AG20443 (cell line): ENCODE data around the gene TRABD.

Experiments
- DNase-seq: peaks from one replicate; pipeline ENCODE4 v3.0.0; 2012; ENCODE audit warnings: low spot score, mixed read lengths

The TRABD gene

GRCh38 chr22:50219800-50220602 is 34.3 kb downstream of the TRABD start:
- DNase-seq: no peak

GRCh38 chr22:50220603-50221409 is 35.1 kb downstream of the TRABD start:
- DNase-seq: no peak

GRCh38 chr22:50221410-50222300 is 35.9 kb downstream of the TRABD start:
- DNase-seq: no peak

DNA sequence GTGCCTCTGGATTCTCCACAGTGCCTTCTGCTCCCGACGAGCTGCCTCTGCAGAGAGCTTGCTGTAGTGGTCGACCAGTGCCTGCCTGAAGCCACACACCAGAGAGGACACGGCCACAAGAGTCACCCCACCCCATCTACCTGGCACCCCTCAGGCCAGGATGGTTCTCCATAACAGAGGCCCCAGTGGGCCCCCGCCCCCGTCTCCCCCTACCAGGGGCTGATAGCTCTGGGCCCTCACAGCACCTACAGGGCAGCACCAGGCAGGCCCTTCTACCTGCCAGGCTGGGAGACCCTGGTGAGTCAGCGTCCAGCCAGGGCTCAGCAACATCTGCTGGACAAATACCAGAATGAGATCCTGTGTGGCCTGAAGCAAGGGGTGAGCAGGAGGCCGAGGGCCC is 36.8 kb downstream of the TRABD start:
- DNase-seq: no peak

GRCh38 chr22:50224071-50224470 is 38.4 kb downstream of the TRABD start:
- no peak for DNase-seq

GRCh38 chr22:50225200-50225969 is 39.7 kb downstream of the TRABD start:
- DNase-seq: no peak

DNA sequence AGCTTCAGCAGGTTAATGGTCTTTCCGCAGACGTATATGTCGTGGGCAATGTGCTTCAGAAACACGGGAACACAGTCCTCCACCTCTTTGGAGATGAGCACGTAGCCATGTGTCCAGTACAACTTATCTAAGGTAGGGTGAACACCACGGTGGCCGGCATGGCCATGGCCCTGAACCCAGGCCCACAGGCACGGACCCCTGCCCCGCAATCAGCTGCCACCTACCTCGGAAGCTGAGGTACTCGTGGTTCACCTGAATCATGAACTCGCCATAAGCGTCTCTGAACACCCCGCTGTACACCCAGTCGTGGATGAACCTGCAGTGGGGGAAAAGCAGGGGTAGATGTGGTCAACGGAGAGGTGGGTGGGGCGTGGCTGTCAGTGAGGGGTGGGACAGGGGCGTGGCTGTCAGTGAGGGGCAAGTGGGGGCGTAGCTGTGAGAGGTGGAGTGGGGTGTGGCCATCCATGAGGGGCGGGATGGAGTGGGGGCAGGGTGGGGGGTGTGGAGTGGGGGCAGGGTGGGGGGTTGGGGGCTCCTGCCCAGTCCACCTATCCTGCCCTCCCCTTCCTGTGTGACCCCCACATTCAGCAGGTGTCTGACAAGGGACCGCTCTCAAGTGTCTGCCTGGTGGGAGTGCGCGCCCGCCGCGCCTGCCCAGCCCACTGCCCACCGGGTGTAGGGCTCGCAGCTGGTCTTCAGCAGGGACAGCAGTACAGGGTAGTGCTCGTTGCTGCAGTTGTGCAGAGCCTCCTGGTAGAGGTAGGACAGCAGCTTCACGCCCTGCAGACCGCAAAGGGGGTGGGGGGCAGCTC is 40.6 kb downstream of the TRABD start:
- no peak for DNase-seq

- DNase-seq: no peak
Measured at GRCh38 chr22:50226875-50227165, 41.1 kb downstream of the TRABD start.

DNA sequence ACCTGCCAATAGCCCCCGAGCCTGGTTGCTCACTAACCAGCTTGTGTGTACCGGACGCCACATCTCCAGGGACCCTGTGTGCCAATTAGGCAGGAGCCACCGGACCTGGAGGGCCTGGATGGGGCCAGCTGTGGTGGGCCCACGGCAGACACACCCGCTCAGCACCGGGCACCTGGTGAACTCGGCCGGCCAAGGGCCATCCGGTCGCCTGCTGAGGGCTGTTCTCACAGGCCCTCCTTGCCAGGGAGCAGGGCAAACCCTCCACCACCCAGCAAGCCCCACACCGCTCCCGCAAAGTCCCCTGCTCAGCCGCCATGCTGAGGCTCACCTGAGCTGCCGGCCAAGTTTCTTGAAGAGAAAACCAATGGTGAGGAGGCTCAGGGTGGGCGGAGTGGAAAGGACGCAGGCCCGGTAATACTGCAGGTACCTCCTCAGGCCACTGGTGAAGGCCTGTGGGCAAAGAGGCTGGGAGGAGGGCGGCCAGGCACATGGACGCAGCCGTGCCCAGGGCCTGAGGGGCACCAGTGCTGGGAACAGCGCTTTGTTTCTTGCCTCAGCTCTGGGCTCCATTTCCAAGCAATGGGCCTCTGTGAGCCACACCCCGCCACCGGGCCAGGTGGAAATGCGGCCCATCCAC is 42.0 kb downstream of the TRABD start:
- no peak for DNase-seq

DNA sequence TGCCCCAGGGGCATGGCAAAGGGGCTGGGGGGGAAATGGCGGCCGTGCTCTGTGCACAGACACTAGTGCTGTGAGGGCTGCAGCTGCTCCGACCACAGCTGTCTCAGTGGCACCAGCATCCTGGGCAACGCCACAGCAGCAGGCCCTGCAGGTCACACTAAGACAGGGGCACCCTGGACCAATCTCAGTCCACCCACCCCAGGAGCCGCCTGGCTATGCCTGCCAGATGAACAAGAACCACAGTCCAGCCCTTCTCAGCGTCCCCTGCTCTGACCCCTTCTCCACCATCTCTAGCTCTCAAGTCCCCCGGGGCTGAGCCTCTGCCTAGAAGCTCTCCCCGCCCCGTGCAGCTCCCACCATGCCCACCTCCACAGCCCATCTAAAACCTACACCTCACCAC is 42.7 kb downstream of the TRABD start:
- DNase-seq: no peak

GRCh38 chr22:50229370-50229769 is 43.7 kb downstream of the TRABD start:
- DNase-seq: no peak

- no peak for DNase-seq
Measured at GRCh38 chr22:50232481-50233151, 46.9 kb downstream of the TRABD start.

GRCh38 chr22:50233223-50233622 is 47.5 kb downstream of the TRABD start:
- no peak for DNase-seq

DNA sequence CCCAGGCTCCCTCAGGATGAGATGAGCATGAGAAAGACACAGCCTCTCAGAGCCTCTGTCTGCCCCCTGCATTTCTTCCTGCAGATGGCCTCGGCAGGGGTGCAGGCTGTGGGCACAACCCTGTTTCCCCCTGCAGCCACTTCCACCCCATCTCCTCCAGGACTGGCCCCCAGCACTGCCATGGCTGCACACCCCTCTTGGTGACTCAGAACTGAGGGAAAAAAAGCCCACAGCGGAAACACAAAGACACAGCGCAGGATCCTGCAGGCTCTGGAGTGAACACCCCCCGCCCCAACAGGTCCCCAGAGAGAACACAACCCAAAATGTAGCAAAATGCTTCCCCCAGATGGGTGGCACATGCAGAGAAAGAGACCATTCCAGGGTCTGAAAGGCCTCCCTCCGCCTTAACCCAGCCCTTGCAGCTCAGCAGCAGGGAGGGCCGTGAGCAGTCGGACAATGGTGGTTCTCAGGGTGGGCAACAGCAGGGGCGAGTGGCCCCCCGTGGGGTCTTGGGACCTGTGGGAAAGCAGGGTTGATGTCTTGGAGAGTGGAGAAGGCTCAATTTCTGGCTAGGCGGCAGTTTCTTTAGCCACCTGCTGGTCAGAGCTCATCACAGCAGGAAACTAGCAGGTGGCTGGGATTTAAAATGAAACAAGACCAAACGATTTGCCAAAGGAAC is 51.2 kb downstream of the TRABD start:
- no peak for DNase-seq

GRCh38 chr22:50238755-50239154 is 53.0 kb downstream of the TRABD start:
- no peak for DNase-seq

DNA sequence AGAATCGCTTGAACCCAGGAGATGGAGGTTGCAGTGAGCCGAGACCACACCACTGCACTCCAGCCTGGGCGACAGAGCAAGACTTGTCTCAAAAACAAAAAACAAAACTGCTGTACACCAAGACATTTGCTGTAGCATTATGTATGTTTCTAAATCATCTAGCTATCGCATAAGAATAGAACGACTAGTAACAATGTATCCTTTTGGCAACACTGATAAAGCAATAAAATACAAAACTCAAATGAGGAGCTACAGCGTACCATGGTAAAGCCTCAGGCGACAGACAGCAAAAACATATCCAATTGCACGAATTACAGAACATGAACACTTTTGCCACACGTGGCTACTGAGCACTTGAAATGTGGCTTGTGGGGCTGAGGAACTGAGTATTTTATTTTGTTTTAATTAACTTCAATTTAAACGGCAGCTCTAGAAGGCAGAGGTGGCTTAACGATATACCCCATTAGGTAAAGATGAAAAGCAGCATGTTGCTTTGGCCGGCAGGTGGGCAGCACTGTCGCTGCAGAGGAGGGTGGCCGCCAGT is 56.8 kb downstream of the TRABD start:
- no peak for DNase-seq

GRCh38 chr22:50243685-50244419 is 58.1 kb downstream of the TRABD start:
- no peak for DNase-seq
